ENCODE measurements around the gene PRR14.

The PRR14 gene

GRCh38 chr16:30605158-30605557 is 45.6 kb upstream of the PRR14 start:
- Mint-ChIP-seq H3K36me3 (ENCODE audit: low read depth) (peaks cover 64% of the 10 kb centered on the region), H3K4me1 (peaks cover 7% of the 10 kb centered on the region), H3K27ac (peak overlapping the region in 2 of 3 experiments; percentile 62 to 79), H3K27me3 (ENCODE audit: low read depth) (no peaks in the 10 kb centered on the region), H3K4me3 (peak overlapping the region in 2 of 3 experiments; percentile 28 to 46), H3K9me3 (no peaks in the 10 kb centered on the region)
- TF ChIP-seq, protein P1, sequence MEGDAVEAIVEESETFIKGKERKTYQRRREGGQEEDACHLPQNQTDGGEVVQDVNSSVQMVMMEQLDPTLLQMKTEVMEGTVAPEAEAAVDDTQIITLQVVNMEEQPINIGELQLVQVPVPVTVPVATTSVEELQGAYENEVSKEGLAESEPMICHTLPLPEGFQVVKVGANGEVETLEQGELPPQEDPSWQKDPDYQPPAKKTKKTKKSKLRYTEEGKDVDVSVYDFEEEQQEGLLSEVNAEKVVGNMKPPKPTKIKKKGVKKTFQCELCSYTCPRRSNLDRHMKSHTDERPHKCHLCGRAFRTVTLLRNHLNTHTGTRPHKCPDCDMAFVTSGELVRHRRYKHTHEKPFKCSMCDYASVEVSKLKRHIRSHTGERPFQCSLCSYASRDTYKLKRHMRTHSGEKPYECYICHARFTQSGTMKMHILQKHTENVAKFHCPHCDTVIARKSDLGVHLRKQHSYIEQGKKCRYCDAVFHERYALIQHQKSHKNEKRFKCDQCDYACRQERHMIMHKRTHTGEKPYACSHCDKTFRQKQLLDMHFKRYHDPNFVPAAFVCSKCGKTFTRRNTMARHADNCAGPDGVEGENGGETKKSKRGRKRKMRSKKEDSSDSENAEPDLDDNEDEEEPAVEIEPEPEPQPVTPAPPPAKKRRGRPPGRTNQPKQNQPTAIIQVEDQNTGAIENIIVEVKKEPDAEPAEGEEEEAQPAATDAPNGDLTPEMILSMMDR (IDR thresholded peaks at IDR 0.05; ENCODE audit: unreplicated experiment in 3 of 3) = no peak

- Mint-ChIP-seq H3K4me3 (no peak overlapping the region), H3K27me3 (ENCODE audit: low read depth) (no peaks in the 10 kb centered on the region)
- TF ChIP-seq, protein P1 (IDR thresholded peaks at IDR 0.05; ENCODE audit: unreplicated experiment in 3 of 3) = no peak
Measured at GRCh38 chr16:30606004-30606403, 44.8 kb upstream of the PRR14 start.

DNA sequence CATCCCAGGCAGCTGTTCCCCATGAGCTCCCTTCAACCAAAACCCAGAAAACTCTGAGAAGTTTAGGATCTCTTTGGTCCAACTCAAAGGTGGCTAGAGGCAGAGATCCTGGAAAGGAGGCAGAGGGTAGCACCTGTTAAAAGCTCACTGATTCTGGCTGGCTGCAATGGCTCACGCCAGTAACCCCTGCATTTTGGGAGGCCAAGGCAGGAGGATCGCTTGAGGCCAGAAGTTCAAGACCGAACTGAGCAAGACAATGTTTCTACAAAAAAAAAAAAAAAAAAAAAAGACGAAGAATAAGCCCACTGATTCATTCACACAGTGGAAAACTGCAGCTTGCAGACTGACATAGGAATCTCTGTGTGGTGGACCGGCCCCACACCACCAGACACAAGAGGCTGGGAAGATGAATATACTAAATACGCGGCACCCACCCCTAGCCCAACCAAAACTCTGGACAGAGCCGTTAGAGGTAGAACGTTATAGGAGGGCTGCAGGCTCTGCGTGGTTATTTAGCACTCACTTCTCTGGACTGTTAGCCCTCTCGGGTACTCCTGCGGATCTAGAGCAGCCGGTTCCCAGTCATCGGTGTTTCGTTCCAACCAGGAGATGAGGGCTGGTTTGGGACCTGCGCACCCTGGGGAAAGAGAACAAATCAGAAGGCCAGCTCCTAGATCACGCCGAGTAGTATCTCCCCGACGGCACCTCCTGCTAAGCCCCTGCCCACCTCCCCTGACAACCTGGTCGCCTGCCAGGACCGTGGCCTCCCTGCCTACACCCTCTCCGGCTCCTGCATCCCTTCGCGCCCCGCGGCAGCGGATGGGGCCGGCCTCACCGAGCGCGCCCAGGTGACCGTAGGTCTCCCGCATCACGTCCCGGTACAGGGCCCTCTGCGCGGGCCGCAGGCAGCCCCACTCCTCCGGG is 41.5 kb upstream of the PRR14 start:
- Mint-ChIP-seq H3K27me3 (ENCODE audit: low read depth) (no peaks in the 10 kb centered on the region), H3K9me3 (no peaks in the 10 kb centered on the region), H3K4me1 (peaks cover 6% of the 10 kb centered on the region), H3K36me3 (ENCODE audit: low read depth) (peaks cover 31% of the 10 kb centered on the region), H3K4me3 (peak overlapping the region; percentile 88 to 94 (median 90)), H3K27ac (peak overlapping the region; percentile 93 to 99 (median 98))
- TF ChIP-seq, protein P1 (IDR thresholded peaks at IDR 0.05; ENCODE audit: unreplicated experiment in 3 of 3) = no peak

More at GRCh38 chr16:30606004-30606403, 44.8 kb upstream of the PRR14 start:
- H3K4me1 Mint-ChIP-seq = peaks cover 12% of the 10 kb centered on the region
- H3K27ac Mint-ChIP-seq = peak overlapping the region in 2 of 3 experiments; percentile 40 to 61
- peaks cover 56% of the 10 kb centered on the region for H3K36me3 Mint-ChIP-seq (ENCODE audit: low read depth)
- H3K9me3 Mint-ChIP-seq = no peaks in the 10 kb centered on the region

DNA sequence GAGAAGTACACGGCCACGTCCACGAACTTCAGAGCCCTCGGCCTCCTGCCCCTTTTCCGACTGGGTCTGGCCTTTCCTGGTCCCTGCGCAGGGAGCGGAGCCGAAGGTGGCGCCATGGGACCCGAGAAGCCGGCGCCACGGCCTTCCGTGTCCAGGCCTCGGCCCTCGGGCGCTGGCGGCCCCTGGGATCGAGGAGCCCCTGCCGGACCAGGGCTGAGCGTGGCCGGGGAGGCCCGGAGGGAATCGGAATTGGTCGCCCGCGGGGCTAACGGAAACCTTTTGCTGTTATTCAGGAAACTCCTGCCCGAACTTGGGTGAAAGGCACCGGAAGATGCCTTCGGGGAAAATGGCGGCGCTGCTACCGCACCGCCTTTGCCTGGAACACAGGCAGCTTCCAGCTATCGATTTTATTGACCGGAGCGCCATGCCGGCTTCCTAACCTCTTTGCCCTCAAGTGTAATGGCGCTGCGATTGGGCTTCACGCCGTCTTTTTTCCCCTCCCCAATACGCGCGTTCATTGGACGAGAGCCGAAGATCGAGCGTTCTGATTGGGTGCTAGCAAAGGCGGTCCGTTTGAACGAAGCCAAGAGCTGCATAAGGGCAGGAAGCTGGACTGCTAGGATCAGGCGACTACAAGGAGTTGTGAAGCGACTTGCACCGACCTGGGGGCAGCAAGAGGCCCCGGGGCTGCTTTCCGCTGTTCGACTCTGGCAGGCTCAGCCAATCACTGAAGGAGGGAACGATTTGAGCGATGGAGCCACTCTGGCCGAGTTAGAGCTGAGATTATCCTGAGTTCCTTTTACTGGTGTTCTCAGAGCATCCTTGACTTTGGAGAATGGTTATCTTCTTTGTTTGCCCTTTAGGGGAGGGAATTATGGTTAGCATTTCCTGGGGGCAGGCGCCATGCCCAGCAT is 40.6 kb upstream of the PRR14 start, which contains the start of gene ZNF689:
Gene ZNF689 (minus strand): TSS at position 464 of the 914 bp plus-strand sequence. CDS start 348 bp downstream, at position 116.
- peaks cover 22% of the 10 kb centered on the region for H3K36me3 Mint-ChIP-seq (ENCODE audit: low read depth)
- H3K4me3 Mint-ChIP-seq = peak within 1 kb of the TSS; percentile 88 to 94 (median 90)
- TF ChIP-seq, protein P1 (IDR thresholded peaks at IDR 0.05; ENCODE audit: unreplicated experiment in 3 of 3) = no peak
- peaks cover 6% of the 10 kb centered on the region for H3K4me1 Mint-ChIP-seq
- H3K27ac Mint-ChIP-seq = peak within 1 kb of the TSS; percentile 98 to 99 (median 98)
- H3K27me3 Mint-ChIP-seq (ENCODE audit: low read depth) = no peaks in the 10 kb centered on the region
- H3K9me3 Mint-ChIP-seq = no peaks in the 10 kb centered on the region

- Mint-ChIP-seq H3K9me3 (peaks cover 3% of the 10 kb centered on the region), H3K36me3 (ENCODE audit: low read depth) (no peaks in the 10 kb centered on the region), H3K4me3 (no peak overlapping the region), H3K4me1 (peaks cover 15% of the 10 kb centered on the region), H3K27me3 (ENCODE audit: low read depth) (no peaks in the 10 kb centered on the region), H3K27ac (peak overlapping the region; percentile 40 to 80 (median 76))
- TF ChIP-seq, protein P1 (IDR thresholded peaks at IDR 0.05; ENCODE audit: unreplicated experiment in 3 of 3) = peak; percentile 18 to 40 (median 31)
Measured at GRCh38 chr16:30615358-30616091, 35.2 kb upstream of the PRR14 start.

Measured in nephron (organoid).